ENCODE data around the gene TMEM59. TPM values are rescaled to one million over a fixed set of nuclear protein-coding genes. Genes with fewer than 3 reads are reported as not detected.

TMEM59 gene
- total and polyA plus RNA-seq, 4 donors: 152 to 468 (median 336) TPM

DNA sequence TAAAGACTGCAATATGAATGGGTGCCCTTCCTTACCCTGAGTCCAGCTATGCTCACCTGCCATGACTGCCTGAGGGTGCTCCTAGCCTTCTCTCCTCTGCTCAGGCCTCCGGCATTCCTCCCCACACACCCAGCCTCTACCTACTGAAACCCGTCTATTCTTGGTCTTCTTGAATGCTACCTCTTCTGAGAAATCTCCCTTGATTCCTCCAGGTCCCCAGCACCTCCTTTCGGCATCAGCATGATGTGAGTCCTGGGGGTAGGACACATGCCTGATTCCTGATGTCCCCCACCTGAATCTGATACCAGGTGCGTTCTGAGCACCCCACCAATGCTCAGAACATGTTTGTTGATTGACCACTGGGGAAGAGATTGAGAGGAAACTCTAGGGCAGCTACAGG, 43.6 kb downstream of the TMEM59 start:
- no peak overlapping the region for H3K27ac ChIP-seq (ENCODE audit: low read depth in 1 of 2, low read length in 1 of 2)
- H3K36me3 ChIP-seq (ENCODE audit: control insufficient read depth in 4 of 4, insufficient read depth in 4 of 4, low read length in 4 of 4): no peaks in the 10 kb centered on the region
- H3K4me3 ChIP-seq: no peak overlapping the region
- no peak overlapping the region for H3K9ac ChIP-seq (ENCODE audit: insufficient read depth in 1 of 2, low read length in 2 of 2)
- DNase-seq: no peak
- no peak for ATAC-seq (ENCODE audit: insufficient read depth, low FRiP score)
- H3K27me3 ChIP-seq (ENCODE audit: control insufficient read depth in 3 of 3, insufficient read depth in 3 of 3, low read length in 2 of 3): peaks cover 0 to 2% (median 0%) of the 10 kb centered on the region in 3 donors
- no peaks in the 10 kb centered on the region for H3K4me1 ChIP-seq (ENCODE audit: control insufficient read depth in 5 of 5, insufficient read depth in 5 of 5, low read length in 5 of 5)
- H3K9me3 ChIP-seq (ENCODE audit: control insufficient read depth in 4 of 4, insufficient read depth in 3 of 4, low read length in 3 of 4): no peaks in the 10 kb centered on the region
- WGBS, 2 donors: 89 to 93% methylated on average over 4 of the region's 4 CpGs
- TF ChIP-seq, protein P1, sequence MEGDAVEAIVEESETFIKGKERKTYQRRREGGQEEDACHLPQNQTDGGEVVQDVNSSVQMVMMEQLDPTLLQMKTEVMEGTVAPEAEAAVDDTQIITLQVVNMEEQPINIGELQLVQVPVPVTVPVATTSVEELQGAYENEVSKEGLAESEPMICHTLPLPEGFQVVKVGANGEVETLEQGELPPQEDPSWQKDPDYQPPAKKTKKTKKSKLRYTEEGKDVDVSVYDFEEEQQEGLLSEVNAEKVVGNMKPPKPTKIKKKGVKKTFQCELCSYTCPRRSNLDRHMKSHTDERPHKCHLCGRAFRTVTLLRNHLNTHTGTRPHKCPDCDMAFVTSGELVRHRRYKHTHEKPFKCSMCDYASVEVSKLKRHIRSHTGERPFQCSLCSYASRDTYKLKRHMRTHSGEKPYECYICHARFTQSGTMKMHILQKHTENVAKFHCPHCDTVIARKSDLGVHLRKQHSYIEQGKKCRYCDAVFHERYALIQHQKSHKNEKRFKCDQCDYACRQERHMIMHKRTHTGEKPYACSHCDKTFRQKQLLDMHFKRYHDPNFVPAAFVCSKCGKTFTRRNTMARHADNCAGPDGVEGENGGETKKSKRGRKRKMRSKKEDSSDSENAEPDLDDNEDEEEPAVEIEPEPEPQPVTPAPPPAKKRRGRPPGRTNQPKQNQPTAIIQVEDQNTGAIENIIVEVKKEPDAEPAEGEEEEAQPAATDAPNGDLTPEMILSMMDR (IDR thresholded peaks at IDR 0.05; ENCODE audit: control extremely low read depth, extremely low read depth): no peak

DNA sequence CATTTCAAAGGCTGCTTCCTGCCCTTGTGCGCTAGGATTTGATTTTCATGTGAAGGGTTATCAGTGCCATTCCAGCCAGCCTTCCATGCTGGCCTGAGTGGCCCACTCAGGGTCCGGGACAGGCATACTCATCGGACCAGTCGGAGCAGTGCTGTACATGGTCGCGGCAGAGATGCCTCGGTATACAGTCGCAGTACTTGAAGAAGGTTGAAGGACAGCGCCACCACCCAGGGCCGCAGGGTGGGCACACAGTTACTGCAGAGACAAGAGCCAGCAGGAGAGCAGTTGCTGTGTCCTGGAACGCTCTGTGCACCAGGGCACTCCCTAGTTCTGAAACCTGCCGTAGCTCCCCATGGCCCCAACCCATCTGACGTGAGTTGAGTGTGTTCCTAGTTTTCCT, 44.1 kb downstream of the TMEM59 start:
- DNase-seq: peak; percentile 6 to 32 (median 19)
- no peak for ATAC-seq (ENCODE audit: insufficient read depth, low FRiP score)
- WGBS, 2 donors: 69 to 77% methylated on average over 13 of the region's 13 CpGs

GRCh38 chr1:54007613-54008012, 45.4 kb downstream of the TMEM59 start:
- Histone ChIP-seq H3K27me3 (ENCODE audit: control insufficient read depth in 3 of 3, insufficient read depth in 3 of 3, low read length in 2 of 3) (no peaks in the 10 kb centered on the region), H3K9ac (ENCODE audit: insufficient read depth in 1 of 2, low read length in 2 of 2) (no peak overlapping the region), H3K4me3 (no peak overlapping the region), H3K27ac (ENCODE audit: low read depth in 1 of 2, low read length in 1 of 2) (no peak overlapping the region), H3K36me3 (ENCODE audit: control insufficient read depth in 4 of 4, insufficient read depth in 4 of 4, low read length in 4 of 4) (no peaks in the 10 kb centered on the region), H3K9me3 (ENCODE audit: control insufficient read depth in 4 of 4, insufficient read depth in 3 of 4, low read length in 3 of 4) (no peaks in the 10 kb centered on the region), H3K4me1 (ENCODE audit: control insufficient read depth in 5 of 5, insufficient read depth in 5 of 5, low read length in 5 of 5) (peaks cover 0 to 2% (median 0%) of the 10 kb centered on the region in 5 donors)
- DNase-seq (no peak), ATAC-seq (ENCODE audit: insufficient read depth, low FRiP score) (no peak)
- TF ChIP-seq, protein P1 (IDR thresholded peaks at IDR 0.05; ENCODE audit: control extremely low read depth, extremely low read depth): no peak
- WGBS, 2 donors: 89 to 90% methylated on average over 4 of the region's 4 CpGs

More for the DNA sequence above, 44.1 kb downstream of the TMEM59 start:
- no peaks in the 10 kb centered on the region for H3K36me3 ChIP-seq (ENCODE audit: control insufficient read depth in 4 of 4, insufficient read depth in 4 of 4, low read length in 4 of 4)
- no peaks in the 10 kb centered on the region for H3K9me3 ChIP-seq (ENCODE audit: control insufficient read depth in 4 of 4, insufficient read depth in 3 of 4, low read length in 3 of 4)
- TF ChIP-seq, protein P1 (IDR thresholded peaks at IDR 0.05; ENCODE audit: control extremely low read depth, extremely low read depth): no peak
- no peak overlapping the region for H3K4me3 ChIP-seq
- H3K27ac ChIP-seq (ENCODE audit: low read depth in 1 of 2, low read length in 1 of 2): no peak overlapping the region
- H3K27me3 ChIP-seq (ENCODE audit: control insufficient read depth in 3 of 3, insufficient read depth in 3 of 3, low read length in 2 of 3): peaks cover 0 to 2% (median 0%) of the 10 kb centered on the region in 3 donors
- H3K4me1 ChIP-seq (ENCODE audit: control insufficient read depth in 5 of 5, insufficient read depth in 5 of 5, low read length in 5 of 5): no peaks in the 10 kb centered on the region
- H3K9ac ChIP-seq (ENCODE audit: insufficient read depth in 1 of 2, low read length in 2 of 2): no peak overlapping the region

DNA sequence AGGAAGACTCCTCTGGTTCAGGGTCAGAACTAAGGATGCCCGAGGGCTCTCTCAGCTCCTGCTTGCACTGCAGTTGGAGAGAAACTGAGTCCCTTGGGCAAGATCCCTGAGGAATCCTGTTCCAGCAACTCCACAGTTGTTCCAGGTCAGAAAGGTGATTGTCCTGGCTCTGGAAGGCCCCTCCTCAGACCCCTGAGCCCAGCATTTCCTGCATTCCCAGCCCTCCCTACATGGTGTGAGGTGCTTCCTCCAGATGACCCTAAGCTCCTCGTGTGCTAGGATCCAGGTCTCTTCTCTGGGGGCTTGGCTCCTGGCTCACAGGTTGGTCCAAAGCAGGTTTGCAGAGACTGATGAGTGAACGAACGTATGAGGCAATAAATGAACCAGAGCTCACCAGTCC, 46.5 kb downstream of the TMEM59 start:
- H3K4me3 ChIP-seq: no peak overlapping the region
- DNase-seq: no peak
- ATAC-seq (ENCODE audit: insufficient read depth, low FRiP score): no peak
- no peaks in the 10 kb centered on the region for H3K27me3 ChIP-seq (ENCODE audit: control insufficient read depth in 3 of 3, insufficient read depth in 3 of 3, low read length in 2 of 3)
- no peak overlapping the region for H3K9ac ChIP-seq (ENCODE audit: insufficient read depth in 1 of 2, low read length in 2 of 2)
- TF ChIP-seq, protein P1 (IDR thresholded peaks at IDR 0.05; ENCODE audit: control extremely low read depth, extremely low read depth): no peak
- H3K36me3 ChIP-seq (ENCODE audit: control insufficient read depth in 4 of 4, insufficient read depth in 4 of 4, low read length in 4 of 4): no peaks in the 10 kb centered on the region
- no peak overlapping the region for H3K27ac ChIP-seq (ENCODE audit: low read depth in 1 of 2, low read length in 1 of 2)
- peaks cover 0 to 13% (median 0%) of the 10 kb centered on the region in 5 donors for H3K4me1 ChIP-seq (ENCODE audit: control insufficient read depth in 5 of 5, insufficient read depth in 5 of 5, low read length in 5 of 5)
- no peaks in the 10 kb centered on the region for H3K9me3 ChIP-seq (ENCODE audit: control insufficient read depth in 4 of 4, insufficient read depth in 3 of 4, low read length in 3 of 4)
- WGBS, 2 donors: 74 to 84% methylated on average over 4 of the region's 4 CpGs

Data from lung (tissue), 12 donors.